HG03442 (cell line): Measurements from ENCODE around the gene LMX1B.

Experiments
- ATAC-seq: cut with Tn5 transposase; IDR thresholded peaks from one replicate; pipeline ENCODE4 v1.9.1; 2021; ENCODE audit warnings: mild to moderate bottlenecking, moderate library complexity; ENCODE audit not compliant: unreplicated experiment

The LMX1B gene

GRCh38 chr9:126604059-126605055 is 9.4 kb upstream of the LMX1B start:
- no peak for ATAC-seq

DNA sequence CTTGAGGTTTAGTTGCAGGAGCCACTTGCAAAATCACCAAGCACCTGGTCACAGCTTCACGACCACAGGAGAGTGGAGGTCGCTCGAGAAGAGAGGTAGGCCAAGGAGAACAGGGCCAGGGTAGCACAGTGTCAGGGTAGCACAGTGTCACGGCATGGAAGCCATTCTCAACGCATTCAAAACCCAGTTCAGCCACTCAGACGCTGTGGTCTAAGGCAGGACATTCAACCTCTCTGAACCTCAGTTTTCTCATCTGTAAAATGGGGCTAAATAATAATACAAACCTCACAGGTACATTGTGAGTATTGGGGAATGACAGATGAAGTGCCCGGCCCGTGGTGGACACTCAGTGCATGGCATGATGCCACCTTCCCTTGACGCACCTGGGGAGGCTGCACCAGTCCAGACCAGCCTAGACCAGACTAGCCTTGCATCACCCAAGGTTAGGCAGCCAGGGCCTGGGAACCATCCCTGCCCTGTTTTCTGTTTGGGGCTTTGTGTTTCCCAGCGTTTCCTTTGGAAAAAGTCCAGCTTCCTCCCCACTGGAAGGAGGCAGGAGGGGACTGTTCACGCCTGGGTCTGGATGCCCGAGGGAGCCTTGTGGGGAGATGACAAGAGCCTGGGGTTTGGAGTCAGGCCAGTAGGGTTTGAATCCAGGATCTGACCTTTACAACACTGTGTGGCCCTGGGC is 7.8 kb upstream of the LMX1B start:
- ATAC-seq: no peak

- ATAC-seq: no peak
Observed at GRCh38 chr9:126606483-126606870, 7.3 kb upstream of the LMX1B start.

DNA sequence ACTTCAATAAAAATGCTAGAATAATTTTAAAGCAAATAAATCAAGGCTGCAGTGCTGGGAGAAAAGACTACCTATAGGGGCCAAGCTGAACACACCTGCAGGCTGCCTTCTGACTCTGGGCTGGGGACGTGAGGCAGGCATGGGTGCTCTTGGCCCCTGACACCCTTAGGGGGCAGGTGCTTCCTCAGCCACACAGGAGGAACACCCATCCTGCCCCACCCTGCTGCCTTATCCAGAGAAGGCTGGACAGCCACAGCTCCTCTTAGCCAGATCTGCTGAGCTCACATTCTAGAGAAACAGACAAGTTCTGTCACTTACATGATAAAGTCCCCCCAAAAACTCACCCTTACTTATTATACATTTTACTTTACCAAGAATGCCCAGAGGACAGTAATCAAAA is 6.6 kb upstream of the LMX1B start:
- ATAC-seq: no peak

DNA sequence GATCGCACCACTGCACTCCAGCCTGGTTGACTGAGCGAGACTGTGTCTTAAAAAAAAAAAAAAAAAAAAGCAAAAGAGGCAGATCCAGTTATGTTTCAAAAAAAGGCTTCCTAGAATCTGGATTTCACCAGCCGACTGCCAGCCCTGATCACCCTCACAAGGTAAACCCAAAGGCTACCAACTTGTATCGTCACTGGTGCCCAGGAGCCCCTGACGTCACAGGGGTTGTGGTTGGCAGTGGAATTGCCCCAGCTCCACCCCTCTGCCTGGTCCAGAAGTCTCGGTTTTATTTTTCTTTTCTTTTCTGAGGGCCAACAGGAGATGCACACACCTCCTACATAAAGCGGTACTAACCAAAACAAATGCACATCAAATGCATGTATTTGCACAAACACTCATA is 6.0 kb upstream of the LMX1B start:
- ATAC-seq: no peak

GRCh38 chr9:126608551-126608950 is 5.2 kb upstream of the LMX1B start:
- no peak for ATAC-seq

GRCh38 chr9:126609191-126609590 is 4.5 kb upstream of the LMX1B start:
- ATAC-seq: no peak

- no peak for ATAC-seq
Observed at GRCh38 chr9:126609711-126610388, 3.9 kb upstream of the LMX1B start.

DNA sequence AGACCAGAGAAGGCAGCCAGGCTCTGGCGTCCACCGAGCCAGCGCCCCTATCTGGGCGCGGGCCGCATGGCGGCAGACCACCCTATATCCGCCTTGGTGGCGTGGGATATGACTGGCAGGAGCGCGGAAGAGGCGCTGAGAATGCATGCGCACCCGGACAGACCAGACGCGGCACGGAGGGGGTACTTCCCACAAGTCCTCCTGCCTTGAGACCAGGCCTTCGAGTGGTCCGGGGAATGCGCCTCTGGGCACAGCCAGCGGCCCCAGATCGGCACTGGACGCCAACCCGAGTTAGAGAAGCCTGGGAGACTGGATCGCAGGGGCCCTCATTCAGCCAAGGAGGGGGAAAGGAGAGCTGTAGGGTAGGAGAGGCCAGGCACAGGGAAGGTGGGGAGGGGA is 2.5 kb upstream of the LMX1B start:
- no peak for ATAC-seq

GRCh38 chr9:126611592-126612325 is 2.0 kb upstream of the LMX1B start:
- ATAC-seq: no peak

- no peak for ATAC-seq
Observed at GRCh38 chr9:126612326-126612812, 1.4 kb upstream of the LMX1B start.

- ATAC-seq: no peak
Observed at GRCh38 chr9:126612813-126613641, 701 bp upstream of the LMX1B start.

DNA sequence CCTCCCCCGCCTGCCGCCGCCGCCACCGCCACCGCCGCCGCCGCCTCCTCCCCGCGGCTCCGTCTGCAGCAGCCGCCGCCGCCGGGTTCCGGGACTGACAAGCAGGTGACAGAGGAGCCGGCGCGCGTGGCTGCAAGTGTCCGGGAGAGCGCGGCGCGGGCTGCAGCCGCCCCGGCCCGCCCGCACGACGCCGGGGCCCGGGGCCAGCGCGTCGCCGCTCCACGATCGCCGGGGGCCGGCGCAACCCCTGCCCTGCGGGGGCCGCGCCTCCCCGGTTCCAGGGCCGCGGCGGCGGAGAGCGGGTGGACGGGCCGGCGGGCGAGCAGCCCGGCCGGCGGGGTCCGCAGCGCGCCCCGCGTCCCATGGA is 343 bp downstream of the LMX1B start:
- ATAC-seq: no peak

DNA sequence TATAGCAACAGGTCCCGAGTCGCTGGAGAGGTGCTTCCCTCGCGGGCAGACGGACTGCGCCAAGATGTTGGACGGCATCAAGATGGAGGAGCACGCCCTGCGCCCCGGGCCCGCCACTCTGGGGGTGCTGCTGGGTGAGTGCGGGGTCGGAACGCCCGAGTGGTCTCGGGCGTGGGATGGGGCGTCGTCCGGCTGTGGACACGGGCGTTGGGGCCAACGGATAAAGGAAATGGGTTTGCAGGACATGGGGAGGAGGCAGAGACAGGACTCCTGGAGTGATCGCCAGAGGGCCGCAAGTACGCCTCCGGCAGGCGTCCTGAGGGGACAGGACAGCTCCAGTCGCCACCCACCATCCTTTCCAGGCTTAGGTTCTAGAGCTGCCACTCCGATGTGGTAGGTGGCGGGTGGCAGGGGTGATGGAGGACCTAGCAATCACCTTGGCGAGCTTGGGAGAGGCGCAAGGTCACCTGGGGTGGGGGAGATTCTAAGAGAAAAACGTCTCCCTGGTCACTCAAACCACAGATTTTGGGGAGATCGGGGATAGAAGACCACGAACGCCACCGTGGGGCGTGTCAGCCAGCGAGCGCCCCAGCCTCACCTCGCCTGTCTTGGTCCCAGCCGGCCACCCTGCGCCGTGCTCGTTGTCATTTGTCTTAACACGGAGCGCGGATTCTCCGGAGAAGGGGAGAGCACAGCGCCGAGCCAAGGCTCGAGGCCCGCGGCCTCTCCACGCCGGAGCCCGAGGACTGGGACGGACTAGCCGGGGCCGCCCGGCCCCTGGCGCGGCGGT is 922 bp downstream of the LMX1B start:
- ATAC-seq: no peak

- no peak for ATAC-seq
Observed at GRCh38 chr9:126615245-126615790, 1.6 kb downstream of the LMX1B start.

DNA sequence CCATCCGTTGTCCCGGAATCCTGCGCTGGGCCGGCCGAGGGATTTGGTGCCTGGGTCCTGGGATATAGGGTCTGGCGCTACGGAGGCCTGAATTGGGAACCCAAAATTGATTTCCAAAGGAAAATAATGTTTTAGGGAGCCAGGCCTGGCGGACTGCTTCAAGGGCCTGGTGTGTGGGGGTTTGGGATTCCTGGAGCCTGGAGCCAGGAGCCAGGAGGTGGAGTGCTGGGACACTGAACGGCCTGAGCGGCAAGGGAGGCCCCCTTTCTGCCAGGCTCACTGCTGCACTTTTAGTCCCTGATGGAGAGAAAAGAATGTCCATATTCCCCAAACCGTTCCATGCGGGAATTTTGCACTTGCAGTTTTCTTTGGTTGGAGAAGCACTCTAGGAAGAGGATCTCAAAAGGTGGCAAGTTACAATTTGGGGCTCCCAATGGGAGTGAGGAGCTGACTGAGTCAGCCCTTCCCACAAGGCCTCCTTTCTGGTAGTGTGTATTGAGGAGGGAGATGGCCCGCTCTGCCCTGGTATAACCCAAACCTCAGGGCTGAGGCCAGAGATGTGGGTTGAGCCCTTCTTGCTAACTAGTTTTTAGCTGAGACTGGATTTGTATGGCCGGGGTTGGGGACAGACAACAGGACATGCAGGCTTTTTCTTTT is 2.2 kb downstream of the LMX1B start:
- ATAC-seq: no peak

DNA sequence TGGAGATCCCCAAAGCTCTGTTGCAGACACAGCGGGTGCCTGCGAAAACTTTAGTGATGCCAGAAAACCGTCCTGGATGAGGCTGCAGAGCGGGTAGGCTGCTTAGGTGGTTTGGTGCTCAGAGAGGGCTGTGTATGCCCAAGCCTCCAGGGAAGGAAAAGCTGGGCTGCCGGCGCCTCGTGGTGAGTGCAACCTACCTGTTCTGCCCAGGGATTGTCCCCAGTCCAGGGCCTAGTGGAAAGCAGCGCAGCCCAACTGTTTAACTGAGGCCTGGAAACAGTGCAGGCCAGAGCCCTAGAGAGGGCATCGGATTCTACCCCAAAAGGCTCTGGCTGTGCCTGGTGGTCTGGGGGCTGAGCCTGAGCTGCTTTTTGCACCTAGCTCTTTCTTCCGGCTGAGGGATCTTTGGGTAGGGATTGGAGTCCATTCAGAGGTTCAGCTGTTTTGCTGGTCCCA is 2.8 kb downstream of the LMX1B start:
- no peak for ATAC-seq
